Stimulated activated CD8-positive, alpha-beta memory T cell treated with anti-CD3 and anti-CD28 coated beads, Interleukin-12 subunit alpha, Interleukin-12 subunit beta, amount 100 ng/mL, for 24 hours (primary cell): ENCODE data around the gene PRLR.

Experiments
- DNase-seq: peaks from one replicate; pipeline ENCODE4 v3.0.0-alpha.2; 2020; ENCODE audit errors: extremely low read depth

The PRLR gene

GRCh38 chr5:35035271-35035670, 195.0 kb downstream of the PRLR start:
- no peak for DNase-seq

- DNase-seq: no peak
Measured at GRCh38 chr5:35032356-35032755, 197.9 kb downstream of the PRLR start.

GRCh38 chr5:35031276-35031675, 199.0 kb downstream of the PRLR start:
- no peak for DNase-seq

GRCh38 chr5:35030426-35031100, 199.7 kb downstream of the PRLR start:
- no peak for DNase-seq

GRCh38 chr5:35029333-35029732, 201.0 kb downstream of the PRLR start:
- no peak for DNase-seq

- no peak for DNase-seq
Measured at GRCh38 chr5:35026941-35027340, 203.3 kb downstream of the PRLR start.

- no peak for DNase-seq
Measured at GRCh38 chr5:35026280-35026840, 203.9 kb downstream of the PRLR start.

- DNase-seq: no peak
Measured at GRCh38 chr5:35024911-35025510, 205.3 kb downstream of the PRLR start.

GRCh38 chr5:35023391-35024178, 206.7 kb downstream of the PRLR start:
- no peak for DNase-seq

GRCh38 chr5:35016174-35017051, 213.9 kb downstream of the PRLR start:
- DNase-seq: no peak

- DNase-seq: no peak
Measured at GRCh38 chr5:35015063-35015462, 215.2 kb downstream of the PRLR start.

GRCh38 chr5:35012796-35013195, 217.5 kb downstream of the PRLR start:
- DNase-seq: no peak

- no peak for DNase-seq
Measured at GRCh38 chr5:35012365-35012764, 217.9 kb downstream of the PRLR start.

GRCh38 chr5:35010676-35011075, 219.6 kb downstream of the PRLR start:
- DNase-seq: no peak

- no peak for DNase-seq
Measured at GRCh38 chr5:35009657-35010056, 220.6 kb downstream of the PRLR start.

- no peak for DNase-seq
Measured at GRCh38 chr5:35009019-35009418, 221.3 kb downstream of the PRLR start.

- DNase-seq: no peak
Measured at GRCh38 chr5:35004771-35005170, 225.5 kb downstream of the PRLR start.

GRCh38 chr5:35004200-35004599, 226.1 kb downstream of the PRLR start:
- DNase-seq: no peak

- peak; percentile 7 for DNase-seq
Measured at GRCh38 chr5:35003018-35003957, 227.0 kb downstream of the PRLR start.

- no peak for DNase-seq
Measured at GRCh38 chr5:35002459-35002858, 227.8 kb downstream of the PRLR start.

GRCh38 chr5:35001842-35002241, 228.4 kb downstream of the PRLR start:
- no peak for DNase-seq
